Ascending aorta (tissue), 2 donors: ENCODE data around the gene GGA1. TPM values are rescaled to one million over a fixed set of nuclear protein-coding genes. Genes with fewer than 3 reads are reported as not detected.
"Not testable (repeated sequence)": the region's sequence is repeated elsewhere in the genome, so short reads cannot be mapped to it uniquely, and the experiment has no call there.

Source experiments
- DNase-seq, 2 donors: peaks; one replicate each; pipeline ENCODE4 v3.0.0-alpha.2; 2019; ENCODE audit warnings: low spot score in 2 of 2
- H3K27ac ChIP-seq, 2 donors: fragments of 200-600 bp; sonication (generic); one replicate each; pipeline ENCODE4 v1.5.1; 2016 to 2017; ENCODE audit warnings: mild to moderate bottlenecking in 1 of 2
- H3K27me3 ChIP-seq: fragments of 200-600 bp; sonication (generic); one replicate; pipeline ENCODE4 v1.5.1; 2017
- H3K36me3 ChIP-seq, 2 donors: fragments of 200-600 bp; sonication (generic); one replicate each; pipeline ENCODE4 v1.5.1; 2016
- H3K4me1 ChIP-seq, 2 donors: fragments of 200-600 bp; sonication (generic); one replicate each; pipeline ENCODE4 v1.5.1; 2016 to 2017; ENCODE audit warnings: mild to moderate bottlenecking in 1 of 2
- H3K4me3 ChIP-seq, 2 donors: fragments of 200-600 bp; sonication (generic); one replicate each; pipeline ENCODE4 v1.5.1; 2016 to 2017; ENCODE audit warnings: mild to moderate bottlenecking in 1 of 2
- H3K9me3 ChIP-seq, 2 donors: fragments of 200-600 bp; sonication (generic); one replicate each; pipeline ENCODE4 v1.5.1; 2016
- intact Hi-C: fragments of 100-400 bp; cut with DNase I; formaldehyde crosslinking; loops from one replicate; pipeline ENCODE4 v1.15.1; 2023
- total RNA-seq: library from RNA; depleted of rRNA; stranded (reverse); fragments of >200 nt; gene quantifications from one replicate; pipeline ENCODE4 v1.1.0, GENCODE V29; 2016
- TF ChIP-seq, protein P1 (sequence below), 3 experiments: fragments of 200-600 bp in 2 of 3; fragments of 450-650 bp in 1 of 3; sonication (generic) in 2 of 3; IDR thresholded peaks; one replicate each; pipeline ENCODE4 v1.5.1; 2016 to 2019; ENCODE audit warnings: antibody characterized with exemption in 3 of 3, mild to moderate bottlenecking in 1 of 3, moderate library complexity in 1 of 3

The GGA1 gene
- total RNA-seq, 1 donor from 2014 or later: 53.5 TPM

DNA sequence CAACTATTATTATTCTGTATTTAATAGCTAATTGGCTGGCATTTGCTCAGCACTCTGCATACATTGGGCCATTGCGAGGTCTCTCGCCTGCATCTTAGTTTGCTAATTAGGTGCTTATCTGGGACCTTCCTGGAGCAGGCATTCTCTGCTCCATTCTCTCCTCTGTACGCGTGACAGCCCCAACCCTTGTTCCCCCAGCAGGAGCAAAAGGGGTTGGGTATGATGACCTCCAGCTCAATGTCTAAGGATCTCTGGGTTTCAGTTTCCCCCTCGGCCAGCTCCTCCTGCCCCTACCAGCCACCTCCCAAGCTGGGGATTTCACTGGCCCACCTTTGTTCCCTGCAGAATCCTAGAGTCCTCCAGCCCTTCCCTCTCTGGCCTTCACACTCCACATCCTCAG is 19.0 kb upstream of the GGA1 start:
- no peaks in the 10 kb centered on the region for H3K36me3 ChIP-seq
- no peaks in the 10 kb centered on the region for H3K9me3 ChIP-seq
- TF ChIP-seq, protein P1, sequence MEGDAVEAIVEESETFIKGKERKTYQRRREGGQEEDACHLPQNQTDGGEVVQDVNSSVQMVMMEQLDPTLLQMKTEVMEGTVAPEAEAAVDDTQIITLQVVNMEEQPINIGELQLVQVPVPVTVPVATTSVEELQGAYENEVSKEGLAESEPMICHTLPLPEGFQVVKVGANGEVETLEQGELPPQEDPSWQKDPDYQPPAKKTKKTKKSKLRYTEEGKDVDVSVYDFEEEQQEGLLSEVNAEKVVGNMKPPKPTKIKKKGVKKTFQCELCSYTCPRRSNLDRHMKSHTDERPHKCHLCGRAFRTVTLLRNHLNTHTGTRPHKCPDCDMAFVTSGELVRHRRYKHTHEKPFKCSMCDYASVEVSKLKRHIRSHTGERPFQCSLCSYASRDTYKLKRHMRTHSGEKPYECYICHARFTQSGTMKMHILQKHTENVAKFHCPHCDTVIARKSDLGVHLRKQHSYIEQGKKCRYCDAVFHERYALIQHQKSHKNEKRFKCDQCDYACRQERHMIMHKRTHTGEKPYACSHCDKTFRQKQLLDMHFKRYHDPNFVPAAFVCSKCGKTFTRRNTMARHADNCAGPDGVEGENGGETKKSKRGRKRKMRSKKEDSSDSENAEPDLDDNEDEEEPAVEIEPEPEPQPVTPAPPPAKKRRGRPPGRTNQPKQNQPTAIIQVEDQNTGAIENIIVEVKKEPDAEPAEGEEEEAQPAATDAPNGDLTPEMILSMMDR (IDR thresholded peaks at IDR 0.05): no peak
- intact Hi-C loops: loop anchor here (10.0 kb wide), 1 partner anchor 275 kb away; no protein-coding TSS in a partner anchor
- H3K4me1 ChIP-seq: no peaks in the 10 kb centered on the region
- no peak overlapping the region for H3K27ac ChIP-seq
- H3K27me3 ChIP-seq: no peaks in the 10 kb centered on the region
- DNase-seq: no peak
- H3K4me3 ChIP-seq: no peak overlapping the region

- not testable (repeated sequence) for H3K27ac ChIP-seq, H3K36me3 ChIP-seq
- intact Hi-C loops: loop anchor here (10.0 kb wide), 1 partner anchor 276 kb away; no protein-coding TSS in a partner anchor
Measured at GRCh38 chr22:37591081-37591480, 17.6 kb upstream of the GGA1 start.

DNA sequence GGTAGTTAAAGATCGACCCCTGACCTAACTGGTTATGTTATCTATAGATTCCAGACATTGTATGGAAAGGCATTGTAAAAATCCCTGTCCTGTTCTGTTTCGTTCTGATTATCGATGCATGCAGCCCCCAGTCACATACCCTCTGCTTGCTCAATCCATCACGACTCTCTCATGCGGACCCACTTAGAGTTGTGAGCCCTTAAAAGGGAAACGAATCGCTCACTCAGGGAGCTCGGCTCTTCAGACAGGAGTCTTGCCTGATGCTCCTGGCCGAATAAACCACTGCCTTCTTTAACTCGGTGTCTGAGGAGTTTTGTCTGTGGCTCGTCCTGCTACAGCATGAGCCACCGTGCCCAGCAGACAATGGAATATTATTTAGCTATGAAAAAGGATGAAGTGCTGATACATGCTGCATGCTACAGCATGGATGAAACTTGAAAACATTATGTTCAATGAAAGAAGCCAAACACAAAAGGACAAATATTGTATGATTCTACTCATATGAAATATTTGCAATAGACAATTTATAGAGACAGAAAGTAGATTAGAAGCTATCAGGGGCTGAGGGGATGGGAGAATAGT is 16.7 kb upstream of the GGA1 start:
- no peak for DNase-seq
- no peaks in the 10 kb centered on the region for H3K9me3 ChIP-seq
- H3K4me3 ChIP-seq: no peak overlapping the region
- no peaks in the 10 kb centered on the region for H3K4me1 ChIP-seq
- intact Hi-C loops: loop anchor here (1.0 to 10.0 kb wide), 3 partner anchors 45 to 277 kb away; no protein-coding TSS in a partner anchor
- H3K36me3 ChIP-seq: no peaks in the 10 kb centered on the region
- TF ChIP-seq, protein P1 (IDR thresholded peaks at IDR 0.05): no peak
- no peak overlapping the region for H3K27ac ChIP-seq
- H3K27me3 ChIP-seq: no peaks in the 10 kb centered on the region

More at GRCh38 chr22:37591081-37591480, 17.6 kb upstream of the GGA1 start:
- not testable (repeated sequence) for DNase-seq, H3K4me1 ChIP-seq, H3K4me3 ChIP-seq, H3K27me3 ChIP-seq, H3K9me3 ChIP-seq

DNA sequence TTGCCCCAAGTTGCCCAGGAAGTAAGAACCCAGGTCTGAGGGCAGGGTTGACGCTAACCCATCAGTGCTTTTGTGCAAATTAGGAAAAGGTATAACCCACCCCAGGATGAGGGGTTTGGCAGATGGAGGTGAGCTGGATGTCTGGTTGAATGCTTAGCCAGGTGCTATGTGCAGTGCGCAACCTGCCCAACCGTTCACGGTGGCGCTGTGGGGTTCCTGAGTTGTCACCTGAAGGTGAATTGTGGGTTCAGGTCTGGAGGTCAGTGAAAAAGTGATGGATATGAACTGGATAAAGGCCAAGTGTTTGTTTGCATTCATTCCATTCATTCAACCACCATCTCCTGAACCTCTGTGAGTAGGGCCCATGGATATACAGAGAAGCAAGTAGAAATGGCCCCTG is 14.4 kb upstream of the GGA1 start:
- Histone ChIP-seq H3K4me1 (no peaks in the 10 kb centered on the region), H3K9me3 (no peaks in the 10 kb centered on the region), H3K27ac (no peak overlapping the region), H3K36me3 (no peaks in the 10 kb centered on the region), H3K4me3 (no peak overlapping the region), H3K27me3 (no peaks in the 10 kb centered on the region)
- intact Hi-C loops: loop anchor here (10.0 kb wide), 1 partner anchor 279 kb away; no protein-coding TSS in a partner anchor
- no peak for DNase-seq
- TF ChIP-seq, protein P1 (IDR thresholded peaks at IDR 0.05): no peak

GRCh38 chr22:37599153-37599552 is 9.5 kb upstream of the GGA1 start:
- Histone ChIP-seq H3K27ac (no peak overlapping the region), H3K4me1 (no peaks in the 10 kb centered on the region), H3K36me3 (no peaks in the 10 kb centered on the region), H3K4me3 (no peak overlapping the region), H3K27me3 (no peaks in the 10 kb centered on the region), H3K9me3 (no peaks in the 10 kb centered on the region)
- intact Hi-C loops: loop anchor here (10.0 kb wide), 1 partner anchor 284 kb away; no protein-coding TSS in a partner anchor
- no peak for DNase-seq
- TF ChIP-seq, protein P1 (IDR thresholded peaks at IDR 0.05): no peak

DNA sequence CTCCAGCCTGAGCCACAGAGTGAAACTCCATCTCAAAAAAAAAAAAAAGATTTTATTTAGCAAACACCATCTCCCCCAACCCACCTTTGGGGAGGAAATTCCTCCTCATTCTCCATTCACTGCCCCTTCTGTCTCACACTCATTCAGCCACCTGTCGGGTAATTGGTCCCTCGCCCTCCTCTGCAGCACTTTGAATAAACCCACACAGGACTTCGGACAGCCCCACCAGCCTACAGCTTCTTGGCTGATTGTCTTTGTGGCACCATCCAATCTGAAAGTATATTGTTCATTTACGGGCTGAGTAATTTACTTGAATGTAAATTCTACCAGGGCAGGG is 7.5 kb upstream of the GGA1 start:
- Histone ChIP-seq H3K9me3 (no peaks in the 10 kb centered on the region), H3K27ac (no peak overlapping the region)

More for the DNA sequence above, 7.5 kb upstream of the GGA1 start:
- intact Hi-C loops: no loop called here
- Histone ChIP-seq H3K4me3 (no peak overlapping the region), H3K36me3 (no peaks in the 10 kb centered on the region), H3K4me1 (no peaks in the 10 kb centered on the region), H3K27me3 (no peaks in the 10 kb centered on the region)
- TF ChIP-seq, protein P1 (IDR thresholded peaks at IDR 0.05): no peak
- DNase-seq: no peak
